ENCODE measurements around the gene STAB2.

GRCh38 chr12:103705927-103706326 lies 118.9 kb downstream of the STAB2 start:
- no peak for TF ChIP-seq TAF1 (IDR thresholded peaks at IDR 0.05; ENCODE audit: borderline replicate concordance, insufficient read depth, low read length)
- TF ChIP-seq POLR2AphosphoS5 (IDR thresholded peaks at IDR 0.05; ENCODE audit: low read depth, low read length), result no peak
